NK-92 treated with Interleukin-12 subunit alpha and Interleukin-12 subunit beta, amount 100 ng/mL, for 24 hours (cell line): ENCODE data around the gene CHKB.
A peak's percentile ranks its signal among the peaks of the same experiment; 100 is the strongest.

Experiments
- DNase-seq: peaks from one replicate; lab custom pipeline; 2025; lab: John Stamatoyannopoulos, UW

The CHKB gene

DNA sequence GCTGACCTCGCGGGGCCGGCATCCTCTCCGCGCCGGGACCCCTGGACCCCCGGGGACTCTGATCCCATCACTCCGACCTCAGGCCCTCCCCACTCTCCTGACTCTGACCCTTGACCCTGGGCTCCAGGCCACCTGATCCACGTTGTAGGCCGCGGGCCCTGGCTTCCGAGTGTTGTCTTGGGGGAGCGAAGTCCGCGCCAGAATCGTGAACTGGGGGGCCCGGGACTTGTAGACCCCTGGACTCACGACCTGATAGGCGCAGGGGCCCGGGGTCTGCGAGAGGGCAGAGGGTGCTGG lies 52.1 kb downstream of the CHKB start:
- no peak for DNase-seq

DNA sequence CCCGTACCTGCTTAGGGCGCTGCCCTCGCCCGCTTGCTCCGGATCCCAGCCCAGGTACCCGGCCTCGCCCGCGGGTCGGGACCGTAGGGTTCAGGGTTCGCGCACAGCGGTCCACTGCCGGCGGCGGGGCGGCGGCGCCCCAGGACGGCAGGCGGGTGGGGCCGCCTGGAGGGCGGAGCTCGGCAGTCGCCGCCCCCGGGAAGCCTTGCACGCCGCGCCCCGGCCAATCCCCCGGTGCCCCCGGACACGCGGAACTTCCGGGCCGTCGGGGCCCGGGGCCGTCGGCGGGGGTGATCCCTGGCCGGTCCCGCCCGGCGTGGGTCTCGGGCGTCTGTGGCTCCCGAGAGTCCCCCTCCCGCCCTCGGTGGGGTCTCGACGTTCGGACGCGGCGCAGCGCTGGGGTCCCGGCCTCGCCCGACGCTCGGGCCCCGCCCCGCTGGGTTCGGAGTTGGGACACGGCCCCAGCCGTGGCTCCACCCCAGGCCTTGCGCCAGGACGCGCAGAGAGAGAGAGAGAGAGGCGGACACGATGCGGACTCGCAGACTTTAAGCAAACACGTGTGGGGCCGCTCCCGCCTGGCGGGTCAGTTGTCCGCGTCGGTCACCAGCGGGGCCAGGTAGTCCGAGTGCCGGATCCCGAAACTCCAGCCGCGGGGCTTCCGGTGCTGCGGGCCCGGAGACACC lies 52.6 kb downstream of the CHKB start, which contains the start of gene TYMP:
Gene TYMP, minus strand, starts transcription at position 116 of the 683 bp plus-strand sequence. CDS start 303 bp downstream, outside the sequence.
- peak; percentile 78 for DNase-seq

DNA sequence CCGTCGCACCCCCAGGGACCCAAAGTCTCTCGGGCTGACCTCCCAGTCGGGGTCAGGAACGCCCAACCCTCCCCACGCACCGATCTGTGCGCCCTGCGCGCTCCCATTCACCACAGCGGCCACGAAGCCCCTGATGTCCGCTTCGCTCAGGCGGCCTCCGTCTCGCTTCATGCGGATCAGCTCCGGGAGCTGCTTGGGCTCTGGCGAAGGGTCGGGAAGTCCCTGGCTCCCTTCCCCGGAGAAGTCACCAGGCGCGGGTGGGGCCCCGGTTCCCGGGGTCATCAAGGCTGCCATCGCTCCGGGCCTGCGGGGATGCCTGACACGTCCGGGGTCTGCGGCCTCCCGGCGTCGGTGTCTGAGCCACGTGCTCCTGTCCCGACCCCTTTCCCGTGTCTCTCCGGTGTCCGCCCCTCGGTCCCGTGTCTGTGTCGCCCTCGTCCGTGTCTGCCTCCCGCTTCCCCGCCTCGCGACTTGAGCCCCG lies 53.2 kb downstream of the CHKB start:
- no peak for DNase-seq
